WTC11 (cell line): ENCODE data around the gene C10orf67. TPM values are rescaled to one million over a fixed set of nuclear protein-coding genes. Genes with fewer than 3 reads are reported as not detected.

Experiments used
- ATAC-seq: fragments of 200-7000 bp; cut with Tn5 transposase; 2 replicates; pipeline ENCODE4 v1.10.0; 2021; ENCODE audit warnings: mild to moderate bottlenecking, moderate library complexity
- CTCF ChIA-PET: fragments of 300-600 bp; sonication (Branson Sonifier 250); formaldehyde crosslinking; loops from one replicate; lab custom pipeline; 2021; ENCODE audit warnings: antibody characterized with exemption; lab: Charles Lee
- POLR2A ChIA-PET: fragments of 350-600 bp; sonication (Branson Sonifier 250); formaldehyde crosslinking; loops from one replicate; lab custom pipeline; 2021; ENCODE audit warnings: antibody characterized with exemption; lab: Charles Lee
- DNase-seq: peaks from one replicate; pipeline ENCODE4 v3.0.0; 2021; ENCODE audit warnings: low spot score
- H3K27ac Mint-ChIP-seq: 2 replicates; pipeline ENCODE4 v1.8.0; 2021; ENCODE audit warnings: mixed read lengths
- H3K27me3 Mint-ChIP-seq: 2 replicates; pipeline ENCODE4 v1.8.0; 2021; ENCODE audit warnings: low read depth, mild to moderate bottlenecking, moderate library complexity, mixed read lengths
- H3K36me3 Mint-ChIP-seq: 2 replicates; pipeline ENCODE4 v1.8.0; 2021; ENCODE audit warnings: mixed read lengths
- H3K4me1 Mint-ChIP-seq: 2 replicates; pipeline ENCODE4 v1.8.0; 2022; ENCODE audit warnings: mixed read lengths
- H3K4me3 Mint-ChIP-seq: 2 replicates; pipeline ENCODE4 v1.8.0; 2021; ENCODE audit warnings: mild to moderate bottlenecking, moderate library complexity, mixed read lengths
- H3K9me3 Mint-ChIP-seq: 2 replicates; pipeline ENCODE4 v1.8.0; 2021; ENCODE audit warnings: mixed read lengths
- ATF1 ChIP-seq: sonication (generic); formaldehyde crosslinking; IDR thresholded peaks from 2 replicates; pipeline ENCODE4 v1.8.1; 2023; ENCODE audit warnings: mild to moderate bottlenecking, moderate library complexity, missing genetic modification reagents
- ATF3 ChIP-seq: sonication (generic); formaldehyde crosslinking; conservative IDR thresholded peaks from 2 replicates; pipeline ENCODE4 v1.8.1; 2022; ENCODE audit warnings: mild to moderate bottlenecking, missing genetic modification reagents
- CBFB ChIP-seq: sonication (generic); formaldehyde crosslinking; IDR thresholded peaks from 2 replicates; pipeline ENCODE4 v1.8.1; 2022; ENCODE audit warnings: mild to moderate bottlenecking, low read depth, missing genetic modification reagents
- CREB1 ChIP-seq: sonication (generic); formaldehyde crosslinking; IDR thresholded peaks from 2 replicates; pipeline ENCODE4 v1.8.0; 2023; ENCODE audit warnings: mild to moderate bottlenecking, missing genetic modification reagents
- CTCF ChIP-seq: fragments of 200-600 bp; IDR thresholded peaks from 2 replicates; pipeline ENCODE4 v1.8.0; 2022; ENCODE audit warnings: antibody characterized with exemption
- EMX1 ChIP-seq: fragments of 250-450 bp; sonication (Bioruptor Pico); IDR thresholded peaks from 2 replicates; pipeline ENCODE4 v1.8.0; 2021; ENCODE audit warnings: mild to moderate bottlenecking
- ESRRA ChIP-seq: sonication (generic); formaldehyde crosslinking; IDR thresholded peaks from 2 replicates; pipeline ENCODE4 v1.8.1; 2022; ENCODE audit warnings: mild to moderate bottlenecking, missing genetic modification reagents, borderline replicate concordance
- GRHL2 ChIP-seq: fragments of 250-450 bp; sonication (Bioruptor Pico); IDR thresholded peaks from 2 replicates; pipeline ENCODE4 v1.8.0; 2022; ENCODE audit warnings: mild to moderate bottlenecking, moderate library complexity; ENCODE audit not compliant: insufficient replicate concordance, severe bottlenecking
- JAZF1 ChIP-seq: fragments of 250-450 bp; sonication (Bioruptor Pico); IDR thresholded peaks from 2 replicates; pipeline ENCODE4 v1.9.0; 2021; ENCODE audit warnings: moderate library complexity, mild to moderate bottlenecking, inconsistent platforms
- JUN ChIP-seq: sonication (generic); formaldehyde crosslinking; IDR thresholded peaks from 2 replicates; pipeline ENCODE4 v1.8.0; 2023; ENCODE audit warnings: mild to moderate bottlenecking, missing genetic modification reagents
- MYBL2 ChIP-seq: sonication (generic); formaldehyde crosslinking; IDR thresholded peaks from 2 replicates; pipeline ENCODE4 v1.8.1; 2023; ENCODE audit warnings: mild to moderate bottlenecking, moderate library complexity, missing genetic modification reagents
- NR1H2 ChIP-seq: sonication (generic); formaldehyde crosslinking; IDR thresholded peaks from 2 replicates; pipeline ENCODE4 v1.9.0; 2021; ENCODE audit warnings: mild to moderate bottlenecking, moderate library complexity, missing genetic modification reagents
- NR3C1 ChIP-seq: sonication (generic); formaldehyde crosslinking; conservative IDR thresholded peaks from 2 replicates; pipeline ENCODE4 v1.8.1; 2023; ENCODE audit warnings: low read depth, mild to moderate bottlenecking, missing genetic modification reagents
- PRDM15 ChIP-seq: sonication (generic); formaldehyde crosslinking; IDR thresholded peaks from 2 replicates; pipeline ENCODE4 v1.8.0; 2022; ENCODE audit warnings: missing genetic modification reagents
- SMAD3 ChIP-seq: sonication (generic); formaldehyde crosslinking; IDR thresholded peaks from 2 replicates; pipeline ENCODE4 v1.8.0; 2022; ENCODE audit warnings: missing genetic modification reagents, mild to moderate bottlenecking, borderline replicate concordance
- TEAD4 ChIP-seq: sonication (generic); formaldehyde crosslinking; IDR thresholded peaks from 2 replicates; pipeline ENCODE4 v1.8.0; 2022; ENCODE audit warnings: mild to moderate bottlenecking, missing genetic modification reagents
- TP53 ChIP-seq: sonication (generic); formaldehyde crosslinking; IDR thresholded peaks from 2 replicates; pipeline ENCODE4 v1.8.1; 2023; ENCODE audit warnings: mild to moderate bottlenecking, missing genetic modification reagents
- USF1 ChIP-seq: sonication (generic); formaldehyde crosslinking; IDR thresholded peaks from 2 replicates; pipeline ENCODE4 v1.8.0; 2022; ENCODE audit warnings: mild to moderate bottlenecking, missing genetic modification reagents
- ZNF232 ChIP-seq: sonication (generic); formaldehyde crosslinking; IDR thresholded peaks from 2 replicates; pipeline ENCODE4 v1.8.0; 2022; ENCODE audit warnings: mild to moderate bottlenecking, missing genetic modification reagents
- ZNF423 ChIP-seq: fragments of 250-450 bp; sonication (Bioruptor Pico); IDR thresholded peaks from 2 replicates; pipeline ENCODE4 v2.1.2; 2022; ENCODE audit warnings: mild to moderate bottlenecking, moderate library complexity
- ZNF671 ChIP-seq: fragments of 250-450 bp; sonication (Bioruptor Pico); IDR thresholded peaks from 2 replicates; pipeline ENCODE4 v1.8.0; 2021; ENCODE audit warnings: mild to moderate bottlenecking
- total RNA-seq: library from RNA; stranded (reverse); gene quantifications from 3 replicates; pipeline ENCODE4 v1.2.3, GENCODE V29; 2021
- TF ChIP-seq, protein P1 (sequence below): sonication (generic); formaldehyde crosslinking; IDR thresholded peaks from 2 replicates; pipeline ENCODE4 v1.8.1; 2023; ENCODE audit warnings: mild to moderate bottlenecking, missing genetic modification reagents, moderate library complexity
- TF ChIP-seq, protein P2 (sequence below): sonication (generic); formaldehyde crosslinking; IDR thresholded peaks from 2 replicates; pipeline ENCODE4 v1.8.1; 2022; ENCODE audit warnings: mild to moderate bottlenecking, missing genetic modification reagents, moderate library complexity, borderline replicate concordance
- TF ChIP-seq, protein P3 (sequence below): sonication (generic); formaldehyde crosslinking; IDR thresholded peaks from 2 replicates; pipeline ENCODE4 v1.8.1; 2023; ENCODE audit warnings: mild to moderate bottlenecking, missing genetic modification reagents, borderline replicate concordance
- TF ChIP-seq, protein P4 (sequence below): fragments of 250-450 bp; sonication (Bioruptor Pico); IDR thresholded peaks from 2 replicates; pipeline ENCODE4 v1.9.0; 2021; ENCODE audit warnings: mild to moderate bottlenecking

The C10orf67 gene
- total RNA-seq, 1 experiment from 2014 or later, result not detected

GRCh38 chr10:23171232-23171876, 173.2 kb downstream of the C10orf67 start:
- ChIA-PET CTCF (interaction anchor here (2.1 kb wide), 1 partner anchor 21 kb away, joined by 9 read pairs; the partner anchor contains the start of gene PTF1A), POLR2A (no interaction called here)
- Mint-ChIP-seq H3K4me3 (peak overlapping the region; percentile 70; the same call in 1 of the 2 replicates), H3K4me1 (peaks cover 16% of the 10 kb centered on the region), H3K9me3 (no peaks in the 10 kb centered on the region), H3K36me3 (no peaks in the 10 kb centered on the region), H3K27me3 (peaks cover 96% of the 10 kb centered on the region), H3K27ac (no peak overlapping the region)
- DNase-seq (peak; percentile 75), ATAC-seq (no peak)
- TF ChIP-seq PRDM15 (CRISPR knock-in tag), result no peak
- TF ChIP-seq NR3C1 (CRISPR knock-in tag), result no peak
- TF ChIP-seq GRHL2 (CRISPR knock-in tag), result no peak
- TF ChIP-seq CTCF, result no peak
- no peak for TF ChIP-seq ZNF423
- peak; percentile 85; the same call in 1 of the 2 replicates for TF ChIP-seq ESRRA (CRISPR knock-in tag)
- TF ChIP-seq, protein P1, sequence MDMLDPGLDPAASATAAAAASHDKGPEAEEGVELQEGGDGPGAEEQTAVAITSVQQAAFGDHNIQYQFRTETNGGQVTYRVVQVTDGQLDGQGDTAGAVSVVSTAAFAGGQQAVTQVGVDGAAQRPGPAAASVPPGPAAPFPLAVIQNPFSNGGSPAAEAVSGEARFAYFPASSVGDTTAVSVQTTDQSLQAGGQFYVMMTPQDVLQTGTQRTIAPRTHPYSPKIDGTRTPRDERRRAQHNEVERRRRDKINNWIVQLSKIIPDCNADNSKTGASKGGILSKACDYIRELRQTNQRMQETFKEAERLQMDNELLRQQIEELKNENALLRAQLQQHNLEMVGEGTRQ (CRISPR knock-in tag), result no peak
- TF ChIP-seq ZNF671 (CRISPR knock-in tag), result no peak
- no peak; the same call in 1 of the 2 replicates for TF ChIP-seq TEAD4 (CRISPR knock-in tag)
- TF ChIP-seq, protein P2, sequence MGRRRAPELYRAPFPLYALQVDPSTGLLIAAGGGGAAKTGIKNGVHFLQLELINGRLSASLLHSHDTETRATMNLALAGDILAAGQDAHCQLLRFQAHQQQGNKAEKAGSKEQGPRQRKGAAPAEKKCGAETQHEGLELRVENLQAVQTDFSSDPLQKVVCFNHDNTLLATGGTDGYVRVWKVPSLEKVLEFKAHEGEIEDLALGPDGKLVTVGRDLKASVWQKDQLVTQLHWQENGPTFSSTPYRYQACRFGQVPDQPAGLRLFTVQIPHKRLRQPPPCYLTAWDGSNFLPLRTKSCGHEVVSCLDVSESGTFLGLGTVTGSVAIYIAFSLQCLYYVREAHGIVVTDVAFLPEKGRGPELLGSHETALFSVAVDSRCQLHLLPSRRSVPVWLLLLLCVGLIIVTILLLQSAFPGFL (CRISPR knock-in tag), result no peak
- no peak for TF ChIP-seq CBFB
- no peak for TF ChIP-seq JAZF1 (CRISPR knock-in tag)
- TF ChIP-seq NR1H2 (CRISPR knock-in tag), result no peak
- peak; percentile 17; the same call in 1 of the 2 replicates for TF ChIP-seq USF1
- no peak for TF ChIP-seq EMX1 (CRISPR knock-in tag)
- no peak for TF ChIP-seq ATF1 (CRISPR knock-in tag)
- TF ChIP-seq CREB1 (CRISPR knock-in tag), result no peak
- TF ChIP-seq, protein P3, sequence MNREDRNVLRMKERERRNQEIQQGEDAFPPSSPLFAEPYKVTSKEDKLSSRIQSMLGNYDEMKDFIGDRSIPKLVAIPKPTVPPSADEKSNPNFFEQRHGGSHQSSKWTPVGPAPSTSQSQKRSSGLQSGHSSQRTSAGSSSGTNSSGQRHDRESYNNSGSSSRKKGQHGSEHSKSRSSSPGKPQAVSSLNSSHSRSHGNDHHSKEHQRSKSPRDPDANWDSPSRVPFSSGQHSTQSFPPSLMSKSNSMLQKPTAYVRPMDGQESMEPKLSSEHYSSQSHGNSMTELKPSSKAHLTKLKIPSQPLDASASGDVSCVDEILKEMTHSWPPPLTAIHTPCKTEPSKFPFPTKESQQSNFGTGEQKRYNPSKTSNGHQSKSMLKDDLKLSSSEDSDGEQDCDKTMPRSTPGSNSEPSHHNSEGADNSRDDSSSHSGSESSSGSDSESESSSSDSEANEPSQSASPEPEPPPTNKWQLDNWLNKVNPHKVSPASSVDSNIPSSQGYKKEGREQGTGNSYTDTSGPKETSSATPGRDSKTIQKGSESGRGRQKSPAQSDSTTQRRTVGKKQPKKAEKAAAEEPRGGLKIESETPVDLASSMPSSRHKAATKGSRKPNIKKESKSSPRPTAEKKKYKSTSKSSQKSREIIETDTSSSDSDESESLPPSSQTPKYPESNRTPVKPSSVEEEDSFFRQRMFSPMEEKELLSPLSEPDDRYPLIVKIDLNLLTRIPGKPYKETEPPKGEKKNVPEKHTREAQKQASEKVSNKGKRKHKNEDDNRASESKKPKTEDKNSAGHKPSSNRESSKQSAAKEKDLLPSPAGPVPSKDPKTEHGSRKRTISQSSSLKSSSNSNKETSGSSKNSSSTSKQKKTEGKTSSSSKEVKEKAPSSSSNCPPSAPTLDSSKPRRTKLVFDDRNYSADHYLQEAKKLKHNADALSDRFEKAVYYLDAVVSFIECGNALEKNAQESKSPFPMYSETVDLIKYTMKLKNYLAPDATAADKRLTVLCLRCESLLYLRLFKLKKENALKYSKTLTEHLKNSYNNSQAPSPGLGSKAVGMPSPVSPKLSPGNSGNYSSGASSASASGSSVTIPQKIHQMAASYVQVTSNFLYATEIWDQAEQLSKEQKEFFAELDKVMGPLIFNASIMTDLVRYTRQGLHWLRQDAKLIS, result peak; percentile 72; the same call in 1 of the 2 replicates
- 0 out of 2 replicates have a peak, but pooled peaks have one; percentile 84 for TF ChIP-seq TP53 (CRISPR knock-in tag)
- TF ChIP-seq SMAD3 (CRISPR knock-in tag), result peak; percentile 76; the same call in 1 of the 2 replicates
- TF ChIP-seq ZNF232 (CRISPR knock-in tag), result peak; percentile 55; the same call in 1 of the 2 replicates
- TF ChIP-seq, protein P4, sequence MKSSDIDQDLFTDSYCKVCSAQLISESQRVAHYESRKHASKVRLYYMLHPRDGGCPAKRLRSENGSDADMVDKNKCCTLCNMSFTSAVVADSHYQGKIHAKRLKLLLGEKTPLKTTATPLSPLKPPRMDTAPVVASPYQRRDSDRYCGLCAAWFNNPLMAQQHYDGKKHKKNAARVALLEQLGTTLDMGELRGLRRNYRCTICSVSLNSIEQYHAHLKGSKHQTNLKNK (CRISPR knock-in tag), result no peak
- TF ChIP-seq ATF3 (CRISPR knock-in tag), result no peak
- no peak for TF ChIP-seq MYBL2 (CRISPR knock-in tag)
- TF ChIP-seq JUN (CRISPR knock-in tag), result peak; percentile 42; the same call in 1 of the 2 replicates
